ACHN (cell line): Measurements from ENCODE around the gene PCDHA1.
"Not testable (repeated sequence)": the region's sequence is repeated elsewhere in the genome, so short reads cannot be mapped to it uniquely, and the experiment has no call there.

Experiments
- DNase-seq: peaks from one replicate; pipeline ENCODE4 v3.0.0-alpha.2; 2015
- in situ Hi-C: cut with HindIII; loops from 2 replicates; pipeline ENCODE4 v1.10.0; 2017; ENCODE audit warnings: low sequenced_read_pairs, low pct_ligation_motif_present, low pct_unique_long_range_greater_than_20kb

Gene PCDHA1

GRCh38 chr5:140842798-140843733 lies 57.1 kb downstream of the PCDHA1 start:
- in situ Hi-C loops = no loop called here
- DNase-seq = no peak

DNA sequence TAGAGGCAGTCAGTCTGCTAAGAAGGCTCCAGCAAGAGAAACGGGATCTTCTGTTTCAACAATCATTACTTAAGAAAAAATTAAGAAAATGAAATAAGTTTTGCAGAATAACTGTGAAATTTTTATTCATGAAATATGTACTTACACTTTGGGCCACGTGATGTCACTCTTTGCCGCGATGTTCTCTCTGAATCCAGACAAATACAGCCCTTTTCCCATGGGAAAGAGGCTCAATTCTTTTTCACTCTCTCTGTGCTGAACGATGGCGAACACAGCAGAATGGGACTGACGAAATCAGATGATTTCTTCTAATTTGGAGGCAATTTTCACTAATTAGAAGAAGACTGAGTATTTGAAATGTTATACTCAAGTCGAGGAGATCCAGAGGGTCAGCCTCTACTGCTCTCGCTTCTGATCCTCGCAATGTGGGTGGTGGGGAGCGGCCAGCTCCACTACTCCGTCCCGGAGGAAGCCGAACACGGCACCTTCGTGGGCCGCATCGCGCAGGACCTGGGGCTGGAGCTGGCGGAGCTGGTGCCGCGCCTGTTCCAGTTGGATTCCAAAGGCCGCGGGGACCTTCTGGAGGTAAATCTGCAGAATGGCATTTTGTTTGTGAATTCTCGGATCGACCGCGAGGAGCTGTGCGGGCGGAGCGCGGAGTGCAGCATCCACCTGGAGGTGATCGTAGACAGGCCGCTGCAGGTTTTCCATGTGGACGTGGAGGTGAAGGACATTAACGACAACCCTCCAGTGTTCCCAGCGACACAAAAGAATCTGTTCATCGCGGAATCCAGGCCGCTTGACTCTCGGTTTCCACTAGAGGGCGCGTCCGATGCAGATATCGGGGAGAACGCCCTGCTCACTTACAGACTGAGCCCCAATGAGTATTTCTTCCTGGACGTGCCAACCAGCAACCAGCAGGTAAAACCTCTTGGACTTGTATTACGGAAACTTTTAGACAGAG lies 62.5 kb downstream of the PCDHA1 start, which contains the start of gene PCDHA9:
Gene PCDHA9 (plus strand): TSS at position 244 of the 964 bp plus-strand sequence. CDS start 114 bp downstream, at position 358.
- in situ Hi-C loops, DNase-seq: not testable (repeated sequence)

DNA sequence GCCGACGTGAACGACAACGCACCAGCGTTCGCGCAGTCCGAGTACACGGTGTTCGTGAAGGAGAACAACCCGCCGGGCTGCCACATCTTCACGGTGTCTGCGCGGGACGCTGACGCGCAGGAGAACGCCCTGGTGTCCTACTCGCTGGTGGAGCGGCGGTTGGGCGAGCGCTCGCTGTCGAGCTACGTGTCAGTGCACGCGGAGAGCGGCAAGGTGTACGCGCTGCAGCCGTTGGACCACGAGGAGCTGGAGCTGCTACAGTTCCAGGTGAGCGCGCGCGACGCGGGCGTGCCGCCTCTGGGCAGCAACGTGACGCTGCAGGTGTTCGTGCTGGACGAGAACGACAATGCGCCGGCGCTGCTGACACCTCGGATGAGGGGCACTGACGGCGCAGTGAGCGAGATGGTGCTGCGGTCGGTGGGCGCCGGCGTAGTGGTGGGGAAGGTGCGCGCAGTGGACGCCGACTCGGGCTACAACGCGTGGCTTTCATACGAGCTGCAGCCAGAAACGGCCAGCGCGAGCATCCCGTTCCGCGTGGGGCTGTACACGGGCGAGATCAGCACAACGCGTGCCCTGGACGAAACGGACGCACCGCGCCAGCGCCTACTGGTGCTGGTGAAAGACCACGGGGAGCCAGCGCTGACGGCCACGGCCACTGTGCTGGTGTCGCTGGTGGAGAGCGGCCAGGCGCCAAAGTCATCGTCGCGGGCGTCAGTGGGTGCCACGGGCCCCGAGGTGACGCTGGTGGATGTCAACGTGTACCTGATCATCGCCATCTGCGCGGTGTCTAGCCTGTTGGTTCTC lies 64.1 kb downstream of the PCDHA1 start:
- DNase-seq, in situ Hi-C loops: not testable (repeated sequence)

- in situ Hi-C loops = no loop called here
- no peak for DNase-seq
Measured at GRCh38 chr5:140855772-140856674, 70.1 kb downstream of the PCDHA1 start, which contains the start of gene PCDHA10. Gene PCDHA10, plus strand, starts transcription at chr5:140855897. Its CDS starts 152 bp downstream, at chr5:140856049.

DNA sequence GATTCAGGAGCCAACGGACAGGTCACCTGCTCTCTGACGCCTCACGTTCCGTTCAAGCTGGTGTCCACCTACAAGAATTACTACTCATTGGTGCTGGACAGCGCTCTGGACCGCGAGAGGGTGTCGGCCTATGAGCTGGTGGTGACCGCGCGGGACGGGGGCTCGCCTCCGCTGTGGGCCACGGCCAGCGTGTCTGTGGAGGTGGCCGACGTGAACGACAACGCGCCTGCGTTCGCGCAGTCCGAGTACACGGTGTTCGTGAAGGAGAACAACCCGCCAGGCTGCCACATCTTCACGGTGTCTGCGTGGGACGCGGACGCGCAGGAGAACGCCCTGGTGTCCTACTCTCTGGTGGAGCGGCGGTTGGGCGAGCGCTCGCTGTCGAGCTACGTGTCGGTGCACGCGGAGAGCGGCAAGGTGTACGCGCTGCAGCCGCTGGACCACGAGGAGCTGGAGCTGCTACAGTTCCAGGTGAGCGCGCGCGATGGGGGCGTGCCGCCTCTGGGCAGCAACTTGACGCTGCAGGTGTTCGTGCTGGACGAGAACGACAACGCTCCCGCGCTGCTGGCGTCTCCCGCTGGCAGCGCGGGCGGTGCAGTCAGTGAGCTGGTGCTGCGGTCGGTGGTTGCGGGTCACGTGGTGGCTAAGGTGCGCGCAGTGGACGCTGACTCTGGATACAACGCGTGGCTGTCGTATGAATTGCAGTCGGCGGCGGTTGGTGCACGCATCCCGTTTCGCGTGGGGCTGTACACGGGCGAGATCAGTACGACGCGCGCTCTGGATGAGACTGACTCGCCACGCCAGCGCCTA lies 71.4 kb downstream of the PCDHA1 start:
- no peak for DNase-seq
- in situ Hi-C loops = no loop called here

- in situ Hi-C loops = no loop called here
- no peak for DNase-seq
Measured at GRCh38 chr5:140857987-140858240, 72.0 kb downstream of the PCDHA1 start.

DNA sequence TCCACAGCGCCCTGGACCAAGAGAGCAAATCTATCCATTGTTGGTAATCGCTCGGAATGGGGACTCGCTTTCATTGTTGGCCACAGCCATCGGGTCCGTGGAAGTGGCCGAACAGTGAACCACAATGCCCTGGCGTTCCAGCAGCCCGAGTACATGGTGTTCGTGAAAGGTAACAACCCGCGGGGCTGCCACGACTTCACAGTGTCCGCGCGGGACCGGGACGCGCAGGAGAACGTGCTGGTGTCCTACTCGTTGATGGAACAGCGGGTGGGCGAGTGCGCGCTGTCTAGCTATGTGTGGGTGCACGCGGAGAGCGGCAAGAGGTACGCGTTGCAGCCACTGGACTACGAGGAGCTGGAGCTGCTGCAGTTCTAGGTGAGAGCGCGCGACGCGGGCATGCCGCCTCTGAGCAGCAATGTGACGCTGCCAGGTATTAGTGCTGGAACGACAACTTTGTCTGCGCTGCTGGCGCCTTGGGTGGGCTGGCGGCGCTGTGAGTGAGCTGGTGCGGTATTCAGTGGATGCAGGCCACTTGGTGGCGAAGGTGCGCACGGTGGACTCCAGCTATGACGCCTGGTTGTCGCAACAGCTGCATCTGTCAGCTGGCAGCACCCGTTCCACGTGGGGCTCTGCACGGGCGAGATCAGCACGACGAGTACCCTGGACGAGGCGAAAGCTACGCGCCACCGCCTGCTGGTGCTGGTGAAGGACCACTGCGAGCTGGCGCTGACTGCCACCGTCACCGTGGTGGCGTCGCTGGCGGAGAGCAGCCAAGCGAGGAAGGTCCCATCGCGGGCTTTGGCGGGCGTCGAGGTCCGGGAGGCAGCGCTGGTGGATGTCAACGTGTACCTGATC lies 76.7 kb downstream of the PCDHA1 start:
- DNase-seq = no peak
- in situ Hi-C loops = no loop called here

- peak; percentile 10 for DNase-seq
- in situ Hi-C loops = no loop called here
Measured at GRCh38 chr5:140868721-140869554, 83.0 kb downstream of the PCDHA1 start, which contains the start of gene PCDHA11. Gene PCDHA11, plus strand, starts transcription at chr5:140868957. Its CDS starts 147 bp downstream, at chr5:140869104.

GRCh38 chr5:140869555-140869886 lies 83.6 kb downstream of the PCDHA1 start:
- in situ Hi-C loops = no loop called here
- DNase-seq = no peak

DNA sequence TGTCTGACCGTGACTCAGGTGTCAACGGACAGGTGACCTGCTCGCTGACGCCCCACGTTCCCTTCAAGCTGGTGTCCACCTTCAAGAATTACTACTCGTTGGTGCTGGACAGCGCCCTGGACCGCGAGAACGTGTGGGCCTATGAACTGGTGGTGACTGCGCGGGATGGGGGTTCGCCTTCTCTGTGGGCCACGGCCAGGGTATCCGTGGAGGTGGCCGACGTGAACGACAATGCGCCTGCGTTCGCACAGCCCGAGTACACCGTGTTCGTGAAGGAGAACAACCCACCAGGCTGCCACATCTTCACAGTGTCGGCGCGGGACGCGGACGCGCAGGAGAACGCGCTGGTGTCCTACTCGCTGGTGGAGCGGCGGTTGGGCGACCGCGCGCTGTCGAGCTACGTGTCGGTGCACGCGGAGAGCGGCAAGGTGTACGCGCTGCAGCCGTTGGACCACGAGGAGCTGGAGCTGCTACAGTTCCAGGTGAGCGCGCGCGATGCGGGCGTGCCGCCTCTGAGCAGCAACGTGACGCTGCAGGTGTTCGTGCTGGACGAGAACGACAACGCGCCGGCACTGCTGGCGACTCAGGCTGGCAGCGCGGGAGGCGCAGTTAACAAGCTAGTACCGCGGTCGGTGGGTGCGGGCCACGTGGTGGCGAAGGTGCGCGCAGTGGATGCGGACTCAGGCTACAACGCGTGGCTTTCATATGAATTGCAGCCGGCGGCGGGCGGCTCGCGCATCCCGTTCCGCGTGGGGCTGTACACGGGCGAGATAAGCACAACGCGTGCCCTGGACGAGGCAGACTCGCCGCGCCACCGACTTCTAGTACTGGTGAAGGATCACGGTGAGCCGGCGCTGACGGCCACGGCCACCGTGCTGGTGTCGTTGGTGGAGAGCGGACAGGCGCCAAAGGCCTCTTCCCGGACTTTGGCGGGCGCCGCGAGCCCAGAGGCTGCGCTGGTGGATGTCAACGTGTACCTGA lies 84.6 kb downstream of the PCDHA1 start:
- in situ Hi-C loops = no loop called here
- no peak for DNase-seq

DNA sequence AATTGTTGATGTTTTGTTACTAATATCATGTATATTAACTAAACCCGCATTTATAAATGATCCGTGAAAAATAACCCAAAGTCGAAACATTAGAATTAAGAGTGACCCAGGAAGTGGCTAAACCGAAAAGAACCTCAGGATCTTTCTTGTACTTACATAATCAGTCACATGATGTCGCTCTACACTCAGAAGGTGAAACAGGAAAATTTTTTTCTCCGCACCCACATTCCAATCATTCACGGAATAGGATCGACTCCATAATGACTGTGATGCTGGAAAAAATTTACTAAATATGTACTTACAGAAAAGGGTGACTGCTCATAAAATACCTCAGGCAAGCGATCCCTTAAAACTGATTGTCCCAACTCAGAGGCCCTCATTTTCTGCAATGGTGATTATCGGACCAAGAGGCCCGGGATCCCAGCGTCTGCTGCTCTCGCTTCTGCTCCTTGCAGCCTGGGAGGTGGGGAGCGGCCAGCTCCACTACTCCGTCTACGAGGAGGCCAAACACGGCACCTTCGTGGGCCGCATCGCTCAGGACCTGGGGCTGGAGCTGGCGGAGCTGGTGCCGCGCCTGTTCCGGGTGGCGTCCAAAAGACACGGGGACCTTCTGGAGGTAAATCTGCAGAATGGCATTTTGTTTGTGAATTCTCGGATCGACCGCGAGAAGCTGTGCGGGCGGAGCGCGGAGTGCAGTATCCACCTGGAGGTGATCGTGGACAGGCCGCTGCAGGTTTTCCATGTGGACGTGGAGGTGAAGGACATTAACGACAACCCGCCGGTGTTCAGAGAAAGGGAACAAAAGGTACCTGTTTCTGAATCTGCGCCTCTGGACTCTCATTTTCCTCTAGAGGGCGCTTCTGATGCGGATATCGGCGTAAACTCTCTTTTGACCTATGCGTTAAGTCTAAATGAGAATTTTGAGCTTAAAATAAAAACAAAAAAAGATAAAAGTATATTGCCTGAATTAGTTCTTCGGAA lies 89.4 kb downstream of the PCDHA1 start, which contains the start of gene PCDHA12:
Gene PCDHA12 (plus strand): TSS at position 224 of the 981 bp plus-strand sequence. CDS start 165 bp downstream, at position 389.
- no peak for DNase-seq
- in situ Hi-C loops = no loop called here

DNA sequence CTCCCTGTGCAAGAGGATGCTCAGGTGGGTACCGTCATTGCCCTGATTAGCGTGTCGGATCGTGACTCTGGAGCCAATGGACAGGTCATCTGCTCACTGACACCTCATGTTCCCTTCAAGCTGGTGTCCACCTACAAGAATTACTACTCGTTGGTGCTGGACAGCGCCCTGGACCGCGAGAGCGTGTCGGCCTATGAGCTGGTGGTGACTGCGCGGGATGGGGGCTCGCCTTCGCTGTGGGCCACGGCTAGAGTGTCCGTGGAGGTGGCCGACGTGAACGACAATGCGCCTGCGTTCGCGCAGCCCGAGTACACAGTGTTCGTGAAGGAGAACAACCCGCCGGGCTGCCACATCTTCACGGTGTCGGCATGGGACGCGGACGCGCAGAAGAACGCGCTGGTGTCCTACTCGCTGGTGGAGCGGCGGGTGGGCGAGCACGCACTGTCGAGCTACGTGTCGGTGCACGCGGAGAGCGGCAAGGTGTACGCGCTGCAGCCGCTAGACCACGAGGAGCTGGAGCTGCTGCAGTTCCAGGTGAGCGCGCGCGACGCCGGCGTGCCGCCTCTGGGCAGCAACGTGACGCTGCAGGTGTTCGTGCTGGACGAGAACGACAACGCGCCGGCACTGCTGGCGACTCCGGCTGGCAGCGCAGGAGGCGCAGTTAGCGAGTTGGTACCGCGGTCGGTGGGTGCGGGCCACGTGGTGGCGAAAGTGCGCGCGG lies 90.8 kb downstream of the PCDHA1 start:
- in situ Hi-C loops, DNase-seq: not testable (repeated sequence)
